Measurements from ENCODE around the gene JAKMIP1.

DNA sequence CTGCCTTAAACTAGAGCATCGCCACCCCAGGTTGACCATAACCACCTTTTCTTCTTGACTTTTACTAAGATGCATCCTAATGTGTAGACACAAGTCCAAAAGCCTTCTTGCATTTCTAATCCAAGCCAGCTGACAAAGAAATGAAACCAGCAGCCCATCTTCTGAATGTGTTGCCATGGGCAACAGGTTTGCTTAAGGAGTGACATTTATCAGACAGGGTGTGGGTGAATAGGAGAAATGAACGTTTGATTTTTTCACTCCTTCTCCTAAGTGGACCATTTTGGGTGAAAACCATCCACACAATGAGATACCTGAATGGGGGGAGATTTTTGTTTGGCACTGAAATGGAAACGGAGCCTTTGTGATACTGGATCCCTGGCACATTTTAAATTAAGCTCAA lies 109.4 kb downstream of the JAKMIP1 start:
- no peak for TF ChIP-seq EZH2 (IDR thresholded peaks at IDR 0.05; ENCODE audit: insufficient read depth, poor library complexity, severe bottlenecking)
- TF ChIP-seq EZH2phosphoT487 (IDR thresholded peaks at IDR 0.05; ENCODE audit: insufficient read depth, low read depth): no peak

Data from GM23248 (cell line).